HEK293 (cell line): ENCODE results near the gene RHOF.
A peak's percentile ranks its signal among the peaks of the same experiment; 100 is the strongest.

Experiments used
- GLI4 ChIP-seq: fragments of 450-650 bp; formaldehyde crosslinking; IDR thresholded peaks from 2 replicates; pipeline ENCODE4 v1.5.1; 2016; ENCODE audit warnings: missing biosample characterization, missing genetic modification characterization
- KLF16 ChIP-seq: fragments of 450-650 bp; formaldehyde crosslinking; IDR thresholded peaks from 2 replicates; pipeline ENCODE4 v1.5.1; 2017; ENCODE audit warnings: missing biosample characterization, missing genetic modification characterization
- KLF7 ChIP-seq: fragments of 450-650 bp; formaldehyde crosslinking; IDR thresholded peaks from 2 replicates; pipeline ENCODE4 v1.5.1; 2016; ENCODE audit warnings: missing biosample characterization, missing genetic modification characterization, borderline replicate concordance
- KLF9 ChIP-seq: fragments of 450-650 bp; formaldehyde crosslinking; IDR thresholded peaks from 2 replicates; pipeline ENCODE4 v1.5.1; 2016; ENCODE audit warnings: missing biosample characterization, missing genetic modification characterization, low read depth
- MZF1 ChIP-seq: fragments of 450-650 bp; formaldehyde crosslinking; IDR thresholded peaks from 2 replicates; pipeline ENCODE4 v1.5.1; 2017; ENCODE audit warnings: missing biosample characterization, missing genetic modification characterization, borderline replicate concordance
- OSR2 ChIP-seq: fragments of 450-650 bp; formaldehyde crosslinking; IDR thresholded peaks from 2 replicates; pipeline ENCODE4 v1.5.1; 2016; ENCODE audit warnings: missing biosample characterization, missing genetic modification characterization
- SETDB1 ChIP-seq: IDR thresholded peaks from one replicate; pipeline ENCODE4 v1.6.1; 2017; ENCODE audit warnings: mild to moderate bottlenecking, low read length, moderate library complexity, mixed read lengths; ENCODE audit not compliant: insufficient read length
- TRIM28 ChIP-seq: IDR thresholded peaks from 2 replicates; pipeline ENCODE4 v1.6.1; 2011; ENCODE audit warnings: low read length, control low read depth, borderline replicate concordance
- YY2 ChIP-seq: fragments of 450-650 bp; formaldehyde crosslinking; IDR thresholded peaks from 2 replicates; pipeline ENCODE4 v1.5.1; 2016; ENCODE audit warnings: missing biosample characterization, missing genetic modification characterization
- ZNF114 ChIP-seq: fragments of 450-650 bp; formaldehyde crosslinking; IDR thresholded peaks from 2 replicates; pipeline ENCODE4 v1.5.0; 2017; ENCODE audit warnings: missing biosample characterization, missing genetic modification characterization
- ZNF2 ChIP-seq: fragments of 450-650 bp; formaldehyde crosslinking; IDR thresholded peaks from 2 replicates; pipeline ENCODE4 v1.5.1; 2016; ENCODE audit warnings: missing biosample characterization, missing genetic modification characterization
- ZNF221 ChIP-seq: fragments of 450-650 bp; formaldehyde crosslinking; IDR thresholded peaks from 2 replicates; pipeline ENCODE4 v1.5.1; 2017; ENCODE audit warnings: missing biosample characterization, missing genetic modification characterization, borderline replicate concordance
- ZNF274 ChIP-seq, 2 experiments: fragments of 200-500 bp in 1 of 2; fragments of 450-650 bp in 1 of 2; sonication (Bioruptor generic) in 1 of 2; formaldehyde crosslinking in 1 of 2; IDR thresholded peaks; 2 replicates each; pipeline versions ENCODE4 v1.5.1 to v1.6.1; 2014 to 2016; ENCODE audit warnings: borderline replicate concordance in 1 of 2, inconsistent platforms in 1 of 2, low read length in 1 of 2, missing biosample characterization in 1 of 2, missing genetic modification characterization in 1 of 2
- ZNF324 ChIP-seq: fragments of 450-650 bp; formaldehyde crosslinking; IDR thresholded peaks from 2 replicates; pipeline ENCODE4 v1.5.1; 2016; ENCODE audit warnings: missing biosample characterization, missing genetic modification characterization
- ZNF366 ChIP-seq: fragments of 450-650 bp; formaldehyde crosslinking; conservative IDR thresholded peaks from 2 replicates; pipeline ENCODE4 v1.5.1; 2016; ENCODE audit warnings: missing biosample characterization, missing genetic modification characterization
- ZNF37A ChIP-seq: fragments of 450-650 bp; IDR thresholded peaks from 2 replicates; pipeline ENCODE4 v1.5.1; 2018; ENCODE audit warnings: missing biosample characterization, missing genetic modification characterization
- ZNF391 ChIP-seq: fragments of 450-650 bp; formaldehyde crosslinking; IDR thresholded peaks from 2 replicates; pipeline ENCODE4 v1.5.1; 2016; ENCODE audit warnings: low read depth, missing biosample characterization, missing genetic modification characterization, borderline replicate concordance
- ZNF433 ChIP-seq: fragments of 450-650 bp; formaldehyde crosslinking; IDR thresholded peaks from 2 replicates; pipeline ENCODE4 v1.5.1; 2016; ENCODE audit warnings: missing biosample characterization, missing genetic modification characterization, low read depth
- ZNF510 ChIP-seq: fragments of 450-650 bp; formaldehyde crosslinking; IDR thresholded peaks from 2 replicates; pipeline ENCODE4 v1.5.1; 2018; ENCODE audit warnings: mild to moderate bottlenecking, missing genetic modification characterization, missing biosample characterization; ENCODE audit not compliant: insufficient replicate concordance
- ZNF571 ChIP-seq: fragments of 450-650 bp; formaldehyde crosslinking; IDR thresholded peaks from 2 replicates; pipeline ENCODE4 v1.5.0; 2017; ENCODE audit warnings: missing biosample characterization, missing genetic modification characterization
- ZNF585B ChIP-seq: fragments of 450-650 bp; formaldehyde crosslinking; IDR thresholded peaks from 2 replicates; pipeline ENCODE4 v1.5.1; 2016; ENCODE audit warnings: missing biosample characterization, missing genetic modification characterization
- ZNF610 ChIP-seq: fragments of 450-650 bp; formaldehyde crosslinking; IDR thresholded peaks from 2 replicates; pipeline ENCODE4 v1.5.1; 2016; ENCODE audit warnings: missing biosample characterization, missing genetic modification characterization, borderline replicate concordance
- ZNF658 ChIP-seq: fragments of 450-650 bp; formaldehyde crosslinking; IDR thresholded peaks from 2 replicates; pipeline ENCODE4; 2016; ENCODE audit warnings: missing biosample characterization, missing genetic modification characterization
- ZNF776 ChIP-seq: fragments of 450-650 bp; formaldehyde crosslinking; IDR thresholded peaks from 2 replicates; pipeline ENCODE4 v1.5.0; 2017; ENCODE audit warnings: missing biosample characterization, missing genetic modification characterization, borderline replicate concordance
- ZNF837 ChIP-seq: fragments of 450-650 bp; formaldehyde crosslinking; IDR thresholded peaks from 2 replicates; pipeline ENCODE4 v1.5.1; 2016; ENCODE audit warnings: missing biosample characterization, missing genetic modification characterization
- ZSCAN16 ChIP-seq: fragments of 450-650 bp; formaldehyde crosslinking; IDR thresholded peaks from 2 replicates; pipeline ENCODE4 v1.5.1; 2016; ENCODE audit warnings: missing biosample characterization, missing genetic modification characterization
- TF ChIP-seq, protein P1 (sequence below): sonication (generic); formaldehyde crosslinking; IDR thresholded peaks from 2 replicates; pipeline ENCODE4 v1.8.1; 2022; ENCODE audit warnings: mild to moderate bottlenecking, moderate library complexity, missing genetic modification reagents
- TF ChIP-seq, protein P2 (sequence below): fragments of 450-650 bp; formaldehyde crosslinking; optimal IDR thresholded peaks from 2 replicates; pipeline ENCODE3; 2016; ENCODE audit warnings: missing biosample characterization, mild to moderate bottlenecking, missing genetic modification characterization
- TF ChIP-seq, protein P3 (sequence below): fragments of 450-650 bp; formaldehyde crosslinking; IDR thresholded peaks from 2 replicates; pipeline ENCODE4 v1.5.1; 2016; ENCODE audit warnings: missing biosample characterization, missing genetic modification characterization, low read depth
- TF ChIP-seq, protein P4 (sequence below): fragments of 450-650 bp; formaldehyde crosslinking; IDR thresholded peaks from 2 replicates; pipeline ENCODE4 v1.5.1; 2016; ENCODE audit warnings: missing biosample characterization, missing genetic modification characterization
- TF ChIP-seq, protein P5 (sequence below): fragments of 450-650 bp; formaldehyde crosslinking; IDR thresholded peaks from 2 replicates; pipeline ENCODE4 v1.5.1; 2016; ENCODE audit warnings: missing biosample characterization, missing genetic modification characterization
- TF ChIP-seq, protein P6 (sequence below): fragments of 450-650 bp; formaldehyde crosslinking; IDR thresholded peaks from 2 replicates; pipeline ENCODE4 v1.5.1; 2017; ENCODE audit warnings: missing biosample characterization, mild to moderate bottlenecking, missing genetic modification characterization, moderate library complexity

The RHOF gene

DNA sequence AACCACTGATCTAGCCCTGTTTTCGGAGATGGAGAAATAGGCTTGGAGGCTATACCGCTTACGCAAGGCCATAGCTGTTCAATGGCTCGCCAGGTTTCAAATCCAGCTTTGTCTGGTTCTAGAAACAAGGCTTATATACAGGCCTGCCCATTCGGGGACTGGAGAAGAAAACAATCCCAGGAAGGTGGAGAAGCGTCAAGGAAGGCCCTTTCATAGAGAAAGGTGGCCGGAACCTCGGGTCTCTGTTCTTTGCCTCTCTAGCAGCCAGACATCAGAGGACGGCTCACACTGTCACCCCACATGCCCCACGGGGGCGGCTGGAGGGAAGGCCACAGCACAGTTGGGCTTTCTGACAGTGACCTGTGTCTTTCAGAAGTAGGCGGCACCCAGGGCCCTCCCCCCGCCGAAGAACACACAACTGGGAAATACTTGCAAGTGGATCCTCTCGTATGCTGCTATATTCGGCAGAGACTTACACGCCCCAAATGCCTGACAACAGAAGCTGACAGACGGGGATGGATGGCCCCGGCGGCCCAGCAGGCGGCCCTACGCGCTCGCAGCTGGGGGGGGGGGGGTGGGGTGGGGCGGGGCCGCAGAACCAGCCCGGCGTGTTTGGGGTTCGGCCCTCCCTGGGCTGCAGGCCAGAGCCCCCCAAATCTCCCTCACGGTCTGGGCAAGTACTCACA, 5.8 kb upstream of the RHOF start (continued):
- TF ChIP-seq, protein P1, sequence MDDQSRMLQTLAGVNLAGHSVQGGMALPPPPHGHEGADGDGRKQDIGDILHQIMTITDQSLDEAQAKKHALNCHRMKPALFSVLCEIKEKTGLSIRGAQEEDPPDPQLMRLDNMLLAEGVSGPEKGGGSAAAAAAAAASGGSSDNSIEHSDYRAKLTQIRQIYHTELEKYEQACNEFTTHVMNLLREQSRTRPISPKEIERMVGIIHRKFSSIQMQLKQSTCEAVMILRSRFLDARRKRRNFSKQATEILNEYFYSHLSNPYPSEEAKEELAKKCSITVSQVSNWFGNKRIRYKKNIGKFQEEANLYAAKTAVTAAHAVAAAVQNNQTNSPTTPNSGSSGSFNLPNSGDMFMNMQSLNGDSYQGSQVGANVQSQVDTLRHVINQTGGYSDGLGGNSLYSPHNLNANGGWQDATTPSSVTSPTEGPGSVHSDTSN (CRISPR knock-in tag), result no peak
- TF ChIP-seq ZNF366 (tag by site-specific recombination) (no peak), ZNF2 (tag by site-specific recombination) (no peak), ZNF391 (no peak), SETDB1 (no peak), ZNF510 (tag by site-specific recombination) (no peak), ZNF658 (tag by site-specific recombination) (no peak), KLF7 (tag by site-specific recombination) (no peak), ZNF274 (IDR thresholded peaks at IDR 0.05; ENCODE audit: low read length) (no peak), ZNF274 (tag by site-specific recombination; IDR thresholded peaks at IDR 0.05; ENCODE audit: borderline replicate concordance) (no peak), ZNF37A (tag by site-specific recombination) (no peak), ZNF433 (no peak), ZSCAN16 (tag by site-specific recombination) (no peak), KLF9 (tag by site-specific recombination) (peak; percentile 55), ZNF221 (tag by site-specific recombination) (no peak), ZNF776 (no peak), ZNF114 (tag by site-specific recombination) (no peak), ZNF837 (tag by site-specific recombination) (no peak), ZNF585B (no peak), KLF16 (no peak), YY2 (tag by site-specific recombination) (no peak), OSR2 (peak; percentile 49), ZNF610 (tag by site-specific recombination) (no peak), ZNF324 (tag by site-specific recombination) (no peak), TRIM28 (no peak), ZNF571 (tag by site-specific recombination) (no peak), MZF1 (tag by site-specific recombination) (no peak), GLI4 (tag by site-specific recombination) (no peak)
- TF ChIP-seq, protein P2, sequence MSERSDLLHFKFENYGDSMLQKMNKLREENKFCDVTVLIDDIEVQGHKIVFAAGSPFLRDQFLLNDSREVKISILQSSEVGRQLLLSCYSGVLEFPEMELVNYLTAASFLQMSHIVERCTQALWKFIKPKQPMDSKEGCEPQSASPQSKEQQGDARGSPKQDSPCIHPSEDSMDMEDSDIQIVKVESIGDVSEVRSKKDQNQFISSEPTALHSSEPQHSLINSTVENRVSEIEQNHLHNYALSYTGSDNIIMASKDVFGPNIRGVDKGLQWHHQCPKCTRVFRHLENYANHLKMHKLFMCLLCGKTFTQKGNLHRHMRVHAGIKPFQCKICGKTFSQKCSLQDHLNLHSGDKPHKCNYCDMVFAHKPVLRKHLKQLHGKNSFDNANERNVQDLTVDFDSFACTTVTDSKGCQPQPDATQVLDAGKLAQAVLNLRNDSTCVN (tag by site-specific recombination), result no peak
- TF ChIP-seq, protein P3, sequence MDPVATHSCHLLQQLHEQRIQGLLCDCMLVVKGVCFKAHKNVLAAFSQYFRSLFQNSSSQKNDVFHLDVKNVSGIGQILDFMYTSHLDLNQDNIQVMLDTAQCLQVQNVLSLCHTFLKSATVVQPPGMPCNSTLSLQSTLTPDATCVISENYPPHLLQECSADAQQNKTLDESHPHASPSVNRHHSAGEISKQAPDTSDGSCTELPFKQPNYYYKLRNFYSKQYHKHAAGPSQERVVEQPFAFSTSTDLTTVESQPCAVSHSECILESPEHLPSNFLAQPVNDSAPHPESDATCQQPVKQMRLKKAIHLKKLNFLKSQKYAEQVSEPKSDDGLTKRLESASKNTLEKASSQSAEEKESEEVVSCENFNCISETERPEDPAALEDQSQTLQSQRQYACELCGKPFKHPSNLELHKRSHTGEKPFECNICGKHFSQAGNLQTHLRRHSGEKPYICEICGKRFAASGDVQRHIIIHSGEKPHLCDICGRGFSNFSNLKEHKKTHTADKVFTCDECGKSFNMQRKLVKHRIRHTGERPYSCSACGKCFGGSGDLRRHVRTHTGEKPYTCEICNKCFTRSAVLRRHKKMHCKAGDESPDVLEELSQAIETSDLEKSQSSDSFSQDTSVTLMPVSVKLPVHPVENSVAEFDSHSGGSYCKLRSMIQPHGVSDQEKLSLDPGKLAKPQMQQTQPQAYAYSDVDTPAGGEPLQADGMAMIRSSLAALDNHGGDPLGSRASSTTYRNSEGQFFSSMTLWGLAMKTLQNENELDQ (tag by site-specific recombination), result no peak
- TF ChIP-seq, protein P4, sequence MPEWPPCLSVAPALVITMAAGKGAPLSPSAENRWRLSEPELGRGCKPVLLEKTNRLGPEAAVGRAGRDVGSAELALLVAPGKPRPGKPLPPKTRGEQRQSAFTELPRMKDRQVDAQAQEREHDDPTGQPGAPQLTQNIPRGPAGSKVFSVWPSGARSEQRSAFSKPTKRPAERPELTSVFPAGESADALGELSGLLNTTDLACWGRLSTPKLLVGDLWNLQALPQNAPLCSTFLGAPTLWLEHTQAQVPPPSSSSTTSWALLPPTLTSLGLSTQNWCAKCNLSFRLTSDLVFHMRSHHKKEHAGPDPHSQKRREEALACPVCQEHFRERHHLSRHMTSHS (tag by site-specific recombination), result no peak
- TF ChIP-seq, protein P5, sequence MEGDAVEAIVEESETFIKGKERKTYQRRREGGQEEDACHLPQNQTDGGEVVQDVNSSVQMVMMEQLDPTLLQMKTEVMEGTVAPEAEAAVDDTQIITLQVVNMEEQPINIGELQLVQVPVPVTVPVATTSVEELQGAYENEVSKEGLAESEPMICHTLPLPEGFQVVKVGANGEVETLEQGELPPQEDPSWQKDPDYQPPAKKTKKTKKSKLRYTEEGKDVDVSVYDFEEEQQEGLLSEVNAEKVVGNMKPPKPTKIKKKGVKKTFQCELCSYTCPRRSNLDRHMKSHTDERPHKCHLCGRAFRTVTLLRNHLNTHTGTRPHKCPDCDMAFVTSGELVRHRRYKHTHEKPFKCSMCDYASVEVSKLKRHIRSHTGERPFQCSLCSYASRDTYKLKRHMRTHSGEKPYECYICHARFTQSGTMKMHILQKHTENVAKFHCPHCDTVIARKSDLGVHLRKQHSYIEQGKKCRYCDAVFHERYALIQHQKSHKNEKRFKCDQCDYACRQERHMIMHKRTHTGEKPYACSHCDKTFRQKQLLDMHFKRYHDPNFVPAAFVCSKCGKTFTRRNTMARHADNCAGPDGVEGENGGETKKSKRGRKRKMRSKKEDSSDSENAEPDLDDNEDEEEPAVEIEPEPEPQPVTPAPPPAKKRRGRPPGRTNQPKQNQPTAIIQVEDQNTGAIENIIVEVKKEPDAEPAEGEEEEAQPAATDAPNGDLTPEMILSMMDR (tag by site-specific recombination), result no peak
- TF ChIP-seq, protein P6, sequence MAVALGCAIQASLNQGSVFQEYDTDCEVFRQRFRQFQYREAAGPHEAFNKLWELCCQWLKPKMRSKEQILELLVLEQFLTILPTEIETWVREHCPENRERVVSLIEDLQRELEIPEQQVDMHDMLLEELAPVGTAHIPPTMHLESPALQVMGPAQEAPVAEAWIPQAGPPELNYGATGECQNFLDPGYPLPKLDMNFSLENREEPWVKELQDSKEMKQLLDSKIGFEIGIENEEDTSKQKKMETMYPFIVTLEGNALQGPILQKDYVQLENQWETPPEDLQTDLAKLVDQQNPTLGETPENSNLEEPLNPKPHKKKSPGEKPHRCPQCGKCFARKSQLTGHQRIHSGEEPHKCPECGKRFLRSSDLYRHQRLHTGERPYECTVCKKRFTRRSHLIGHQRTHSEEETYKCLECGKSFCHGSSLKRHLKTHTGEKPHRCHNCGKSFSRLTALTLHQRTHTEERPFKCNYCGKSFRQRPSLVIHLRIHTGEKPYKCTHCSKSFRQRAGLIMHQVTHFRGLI (tag by site-specific recombination), result peak; percentile 91
